ENCODE measurements around the gene DSTN. TPM values are rescaled to one million over a fixed set of nuclear protein-coding genes. Genes with fewer than 3 reads are reported as not detected.

The DSTN gene
- total and polyA plus RNA-seq, 9 of the 15 experiments (the other 6 are each of a cell fraction or from before 2014, with no cell fraction given), result 25.7 to 88.3 (median 61.0) TPM

GRCh38 chr20:17616480-17617211 is 46.8 kb downstream of the DSTN start:
- H3K36me3 ChIP-seq (ENCODE audit: control insufficient read depth, insufficient read depth, low read length), result peaks cover 40% of the 10 kb centered on the region; the same call in 1 of the 3 replicates
- H2AFZ ChIP-seq (ENCODE audit: low read depth, low read length), result no peak overlapping the region
- H3K79me2 ChIP-seq (ENCODE audit: control insufficient read depth, insufficient read depth, low read length), result no peaks in the 10 kb centered on the region
- DNase-seq (ENCODE audit: extremely low read depth in 1 of 4, low spot score in 3 of 4), result no peak
- ChIA-PET CTCF (ENCODE audit: low intra/inter-chr PET ratio) (interaction anchor here (0.7 to 2.1 kb wide), 3 partner anchors 73 to 112 kb away, joined by 3 to 23 read pairs (median 4); no protein-coding TSS in a partner anchor), POLR2A (no interaction called here)
- H3K4me3 ChIP-seq, result no peak overlapping the region
- in situ Hi-C loops (cut with MboI) (no loop called here), intact Hi-C loops (cut with micrococcal nuclease) (loop anchor here (1.0 kb wide), 2 partner anchors 79 to 112 kb away; no protein-coding TSS in a partner anchor)
- H3K9me3 ChIP-seq (replicated peaks; ENCODE audit: control insufficient read depth, insufficient read depth, low read depth, low read length), result no peaks in the 10 kb centered on the region
- BruUV-seq (replicated peaks), result no TSS peak
- TF ChIP-seq MXD1 (CRISPR knock-in tag; IDR thresholded peaks at IDR 0.05; ENCODE audit: borderline replicate concordance, poor library complexity, severe bottlenecking) (no peak), RBM39 (optimal IDR thresholded peaks at IDR 0.05; ENCODE audit: low read depth, low read length) (no peak), MCM7 (IDR thresholded peaks at IDR 0.05) (no peak), POLR2B (IDR thresholded peaks at IDR 0.05; ENCODE audit: low read depth, partially characterized antibody) (no peak), TAF9B (IDR thresholded peaks at IDR 0.05; ENCODE audit: partially characterized antibody) (no peak), SAFB2 (IDR thresholded peaks at IDR 0.05; ENCODE audit: borderline replicate concordance, low read depth, low read length, severe bottlenecking) (no peak), ZNF212 (CRISPR knock-in tag; IDR thresholded peaks at IDR 0.05) (no peak), JUND (IDR thresholded peaks at IDR 0.05; ENCODE audit: borderline replicate concordance, low read depth, low read length) (no peak), JUND (tag; IDR thresholded peaks at IDR 0.05; ENCODE audit: borderline replicate concordance, low read depth, low read length) (no peak), E2F1 (CRISPR knock-in tag; IDR thresholded peaks at IDR 0.05) (no peak), ZNF511 (CRISPR knock-in tag; IDR thresholded peaks at IDR 0.05) (no peak)
- ATAC-seq, result no peak
- H4K20me1 ChIP-seq (replicated peaks; ENCODE audit: control insufficient read depth, insufficient read depth, low read length), result no peaks in the 10 kb centered on the region
- H3K27ac ChIP-seq (ENCODE audit: extremely low read depth, low read depth, low read length), result no peak overlapping the region
- no peaks in the 10 kb centered on the region for H3K9me1 ChIP-seq (ENCODE audit: control insufficient read depth, insufficient read depth, low read length)
- H3K4me1 ChIP-seq (replicated peaks in 1 of 2; ENCODE audit: control insufficient read depth in 2 of 2, insufficient read depth in 2 of 2, low read length in 2 of 2), result peaks cover 0 to 23% of the 10 kb centered on the region in 2 experiments; a peak in 2 of 5 replicates
- no peak overlapping the region for H3K4me2 ChIP-seq (ENCODE audit: insufficient read depth, low read length)
- H3K27me3 ChIP-seq (ENCODE audit: control insufficient read depth in 2 of 2, insufficient read depth in 2 of 2, low read length in 2 of 2), result no peaks in the 10 kb centered on the region
- 82% methylated on average over 15 of the region's 22 CpGs for WGBS (ENCODE audit: insufficient coverage, low coverage, missing lambda C conversion rate)
- no peak overlapping the region for H3K9ac ChIP-seq (ENCODE audit: insufficient read depth in 1 of 2, low read depth in 2 of 2, low read length in 2 of 2)
- FAIRE-seq, result no peak
